GM12878 (cell line): ENCODE data around the gene MYBPC1. TPM values are rescaled to one million over a fixed set of nuclear protein-coding genes. Genes with fewer than 3 reads are reported as not detected.

ENCODE experiments used
- ATAC-seq: fragments of 200-7000 bp; cut with Tn5 transposase; 3 replicates; pipeline ENCODE4 v1.9.1; 2020; ENCODE audit warnings: mild to moderate bottlenecking, moderate library complexity
- BruUV-seq: library from RNA; stranded (reverse); fragments of 400-500 nt; replicated peaks from 2 replicates; lab custom pipeline; 2021; lab: Mats Ljungman, UMichigan
- CTCF ChIA-PET: fragments of 300-600 bp; sonication (Branson Sonifier 250); formaldehyde crosslinking; extraction: SDS; loops from one replicate; lab custom pipeline; 2021; ENCODE audit warnings: inconsistent platforms; lab: Yijun Ruan, JAX
- POLR2A ChIA-PET: fragments of 350-600 bp; formaldehyde crosslinking; extraction: SDS; loops from one replicate; lab custom pipeline; 2021; ENCODE audit warnings: inconsistent platforms; lab: Charles Lee
- RAD21 ChIA-PET: fragments of 300-600 bp; sonication (Branson Sonifier 250); formaldehyde crosslinking; loops from one replicate; lab custom pipeline; 2023; ENCODE audit warnings: antibody characterized with exemption; ENCODE audit not compliant: unreplicated experiment; lab: Charles Lee
- SMC1A ChIA-PET: fragments of 300-600 bp; sonication (Branson Sonifier 250); formaldehyde crosslinking; loops from one replicate; lab custom pipeline; 2023; ENCODE audit not compliant: unreplicated experiment, uncharacterized antibody; lab: Charles Lee
- DNase-seq: peaks from one replicate; pipeline ENCODE4 v3.0.0-alpha.2; 2011; ENCODE audit warnings: low read depth, low spot score
- FAIRE-seq: peaks from 3 replicates; lab custom pipeline; 2011; peaks lifted over from hg19 to GRCh38; lab: Jason Lieb, UNC
- H2AFZ ChIP-seq: 2 replicates; pipeline ENCODE4 v1.6.0; 2011; ENCODE audit warnings: low read depth, low read length, control low read depth; ENCODE audit not compliant: control insufficient read depth
- H3K27ac ChIP-seq: 2 replicates; pipeline ENCODE4 v1.5.1; 2011; ENCODE audit warnings: control low read depth; ENCODE audit not compliant: control insufficient read depth, insufficient read depth
- H3K27me3 ChIP-seq, 2 experiments: replicated peaks in 1 of 2; 2 replicates each; pipeline versions ENCODE4 v1.6.0 to v1.6.1; 2011; ENCODE audit warnings: low read length in 1 of 2; ENCODE audit not compliant: control insufficient read depth in 2 of 2, insufficient read depth in 2 of 2
- H3K36me3 ChIP-seq, 2 experiments: 2 replicates each; pipeline ENCODE4 v1.5.1; 2011; ENCODE audit warnings: low read length in 1 of 2; ENCODE audit not compliant: control insufficient read depth in 2 of 2, insufficient read depth in 2 of 2
- H3K4me1 ChIP-seq: 2 replicates; pipeline ENCODE4 v1.6.1; 2011; ENCODE audit warnings: mild to moderate bottlenecking, low read length, moderate library complexity, mixed read lengths; ENCODE audit not compliant: control insufficient read depth, insufficient read depth
- H3K4me2 ChIP-seq: 2 replicates; pipeline ENCODE4 v1.6.0; 2011; ENCODE audit warnings: control low read depth; ENCODE audit not compliant: control insufficient read depth, insufficient read depth
- H3K4me3 ChIP-seq: fragments of 200-600 bp; sonication (generic); 2 replicates; pipeline ENCODE4 v1.5.1; 2016
- H3K79me2 ChIP-seq: 2 replicates; pipeline ENCODE4 v1.6.0; 2011; ENCODE audit warnings: low read length; ENCODE audit not compliant: control insufficient read depth, insufficient read depth
- H3K9ac ChIP-seq: 2 replicates; pipeline ENCODE4 v1.8.0; 2011; ENCODE audit warnings: low read length, control low read depth, mixed read lengths; ENCODE audit not compliant: control insufficient read depth, insufficient read depth
- H3K9me3 ChIP-seq: replicated peaks from 3 replicates; pipeline ENCODE4 v1.5.1; 2011; ENCODE audit warnings: mild to moderate bottlenecking, low read length; ENCODE audit not compliant: control insufficient read depth, insufficient read depth
- H4K20me1 ChIP-seq: 2 replicates; pipeline ENCODE4 v1.6.0; 2011; ENCODE audit not compliant: control insufficient read depth, insufficient read depth
- IRF4 ChIP-seq: IDR thresholded peaks from 2 replicates; pipeline ENCODE4 v1.6.1; 2011; ENCODE audit warnings: low read depth, low read length
- MTA2 ChIP-seq: fragments of 450-650 bp; IDR thresholded peaks from 2 replicates; pipeline ENCODE4 v1.6.1; 2016; ENCODE audit warnings: low read depth, mild to moderate bottlenecking, moderate library complexity
- POLR2A ChIP-seq: IDR thresholded peaks from 2 replicates; pipeline ENCODE4 v1.6.1; 2011; ENCODE audit warnings: low read depth, mild to moderate bottlenecking, low read length
- WGBS: methylation state at CpG from one replicate; pipeline ENCODE4 v1.1.6; 2016; ENCODE audit warnings: low lambda C conversion rate; ENCODE audit not compliant: insufficient replicate concordance, insufficient coverage; ENCODE audit errors: missing lambda C conversion rate; 5-methylcytosine and 5-hydroxymethylcytosine counted together
- in situ Hi-C: fragments of 300-500 bp; cut with MboI; formaldehyde crosslinking; loops from 9 replicates; pipeline ENCODE4 v1.14.3; 2018; ENCODE audit warnings: mixed read lengths
- intact Hi-C: fragments of 100-400 bp; cut with micrococcal nuclease; formaldehyde crosslinking; loops from one replicate; pipeline ENCODE4 v1.14.2; 2022; ENCODE audit not compliant: unreplicated experiment
- polyA plus RNA-seq, 11 experiments: library from polyadenylated mRNA; depleted of rRNA in 4 of 11; unstranded in 6 of 11; stranded (reverse) in 5 of 11; fragments of >200 nt; fragmentation: Nextera tagmentation in 4 of 11; fragmentation: Illumina TruSeq in 1 of 11; extraction: Ambion mirVana in 4 of 11; extraction: Trizol in 1 of 11; gene quantifications; 1 replicate in 1 of 11; 2 replicates in 10 of 11; pipeline versions ENCODE4 v1.2.1 to v1.2.3, GENCODE V29; 2011 to 2016; ENCODE audit warnings: inconsistent platforms in 2 of 11, missing spikeins in 2 of 11, low read depth in 1 of 11
- total RNA-seq, 4 experiments: library from RNA; depleted of rRNA in 3 of 4; stranded (reverse); fragments of >200 nt in 3 of 4; fragmentation: Illumina TruSeq in 1 of 4; extraction: Trizol in 1 of 4; gene quantifications; 2 replicates each; pipeline versions ENCODE4 v1.2.1 to v1.2.3, GENCODE V29; 2013 to 2021
- TF ChIP-seq, protein P1 (sequence below): IDR thresholded peaks from 2 replicates; pipeline ENCODE4 v1.6.1; 2012; ENCODE audit warnings: mild to moderate bottlenecking, low read depth, low read length
- TF ChIP-seq, protein P2 (sequence below): fragments of 450-650 bp; conservative IDR thresholded peaks from 2 replicates; pipeline ENCODE4 v1.6.1; 2017; ENCODE audit warnings: mild to moderate bottlenecking, moderate library complexity

Gene MYBPC1
- total and polyA plus RNA-seq, 10 of the 15 experiments (the other 5 are each of a cell fraction or from before 2014, with no cell fraction given), result not detected

DNA sequence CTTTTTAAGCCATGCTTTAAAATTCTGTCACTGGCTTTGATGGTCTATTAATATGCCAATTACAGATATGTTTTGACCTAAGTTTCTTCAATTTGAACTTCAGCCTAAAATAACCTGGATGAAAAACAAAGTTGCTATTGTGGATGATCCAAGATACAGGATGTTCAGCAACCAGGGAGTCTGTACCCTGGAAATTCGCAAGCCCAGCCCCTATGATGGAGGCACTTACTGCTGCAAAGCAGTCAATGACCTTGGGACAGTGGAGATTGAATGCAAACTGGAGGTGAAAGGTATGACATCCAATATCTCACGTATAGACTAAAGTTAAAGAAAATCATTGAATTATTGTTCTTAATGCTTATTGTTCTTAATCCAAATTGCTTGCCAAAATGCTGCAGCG lies 85.5 kb downstream of the MYBPC1 start:
- no peaks in the 10 kb centered on the region; a peak in 1 of 4 replicates for H3K27me3 ChIP-seq
- H3K4me3 ChIP-seq, result no peak overlapping the region
- ATAC-seq, result no peak
- ChIA-PET RAD21 (no interaction called here), POLR2A (no interaction called here), SMC1A (no interaction called here), CTCF (no interaction called here)
- BruUV-seq, result no TSS peak
- no peaks in the 10 kb centered on the region for H3K9me3 ChIP-seq
- H2AFZ ChIP-seq, result no peak overlapping the region
- in situ Hi-C loops, result no loop called here
- TF ChIP-seq POLR2A (no peak), MTA2 (no peak), IRF4 (no peak)
- TF ChIP-seq, protein P1, sequence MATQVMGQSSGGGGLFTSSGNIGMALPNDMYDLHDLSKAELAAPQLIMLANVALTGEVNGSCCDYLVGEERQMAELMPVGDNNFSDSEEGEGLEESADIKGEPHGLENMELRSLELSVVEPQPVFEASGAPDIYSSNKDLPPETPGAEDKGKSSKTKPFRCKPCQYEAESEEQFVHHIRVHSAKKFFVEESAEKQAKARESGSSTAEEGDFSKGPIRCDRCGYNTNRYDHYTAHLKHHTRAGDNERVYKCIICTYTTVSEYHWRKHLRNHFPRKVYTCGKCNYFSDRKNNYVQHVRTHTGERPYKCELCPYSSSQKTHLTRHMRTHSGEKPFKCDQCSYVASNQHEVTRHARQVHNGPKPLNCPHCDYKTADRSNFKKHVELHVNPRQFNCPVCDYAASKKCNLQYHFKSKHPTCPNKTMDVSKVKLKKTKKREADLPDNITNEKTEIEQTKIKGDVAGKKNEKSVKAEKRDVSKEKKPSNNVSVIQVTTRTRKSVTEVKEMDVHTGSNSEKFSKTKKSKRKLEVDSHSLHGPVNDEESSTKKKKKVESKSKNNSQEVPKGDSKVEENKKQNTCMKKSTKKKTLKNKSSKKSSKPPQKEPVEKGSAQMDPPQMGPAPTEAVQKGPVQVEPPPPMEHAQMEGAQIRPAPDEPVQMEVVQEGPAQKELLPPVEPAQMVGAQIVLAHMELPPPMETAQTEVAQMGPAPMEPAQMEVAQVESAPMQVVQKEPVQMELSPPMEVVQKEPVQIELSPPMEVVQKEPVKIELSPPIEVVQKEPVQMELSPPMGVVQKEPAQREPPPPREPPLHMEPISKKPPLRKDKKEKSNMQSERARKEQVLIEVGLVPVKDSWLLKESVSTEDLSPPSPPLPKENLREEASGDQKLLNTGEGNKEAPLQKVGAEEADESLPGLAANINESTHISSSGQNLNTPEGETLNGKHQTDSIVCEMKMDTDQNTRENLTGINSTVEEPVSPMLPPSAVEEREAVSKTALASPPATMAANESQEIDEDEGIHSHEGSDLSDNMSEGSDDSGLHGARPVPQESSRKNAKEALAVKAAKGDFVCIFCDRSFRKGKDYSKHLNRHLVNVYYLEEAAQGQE, result no peak
- TF ChIP-seq, protein P2, sequence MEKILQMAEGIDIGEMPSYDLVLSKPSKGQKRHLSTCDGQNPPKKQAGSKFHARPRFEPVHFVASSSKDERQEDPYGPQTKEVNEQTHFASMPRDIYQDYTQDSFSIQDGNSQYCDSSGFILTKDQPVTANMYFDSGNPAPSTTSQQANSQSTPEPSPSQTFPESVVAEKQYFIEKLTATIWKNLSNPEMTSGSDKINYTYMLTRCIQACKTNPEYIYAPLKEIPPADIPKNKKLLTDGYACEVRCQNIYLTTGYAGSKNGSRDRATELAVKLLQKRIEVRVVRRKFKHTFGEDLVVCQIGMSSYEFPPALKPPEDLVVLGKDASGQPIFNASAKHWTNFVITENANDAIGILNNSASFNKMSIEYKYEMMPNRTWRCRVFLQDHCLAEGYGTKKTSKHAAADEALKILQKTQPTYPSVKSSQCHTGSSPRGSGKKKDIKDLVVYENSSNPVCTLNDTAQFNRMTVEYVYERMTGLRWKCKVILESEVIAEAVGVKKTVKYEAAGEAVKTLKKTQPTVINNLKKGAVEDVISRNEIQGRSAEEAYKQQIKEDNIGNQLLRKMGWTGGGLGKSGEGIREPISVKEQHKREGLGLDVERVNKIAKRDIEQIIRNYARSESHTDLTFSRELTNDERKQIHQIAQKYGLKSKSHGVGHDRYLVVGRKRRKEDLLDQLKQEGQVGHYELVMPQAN, result no peak
- TF ChIP-seq, all 136 proteins: peak for 0
- DNase-seq (no peak), FAIRE-seq (no peak)
- no peaks in the 10 kb centered on the region for H3K36me3 ChIP-seq
- H3K27ac ChIP-seq, result no peak overlapping the region
- H3K79me2 ChIP-seq, result no peaks in the 10 kb centered on the region
- no peak overlapping the region for H3K4me2 ChIP-seq
- intact Hi-C loops, result no loop called here
- H3K4me1 ChIP-seq, result no peaks in the 10 kb centered on the region
- H4K20me1 ChIP-seq, result no peaks in the 10 kb centered on the region
- 11% methylated on average over 3 of the region's 3 CpGs for WGBS
- H3K9ac ChIP-seq, result no peak overlapping the region
